ENCODE measurements around the gene TLK2. TPM values are rescaled to one million over a fixed set of nuclear protein-coding genes. Genes with fewer than 3 reads are reported as not detected.
A peak's percentile ranks its signal among the peaks of the same experiment; 100 is the strongest.

The TLK2 gene
- total RNA-seq, 6 experiments from 2014 or later, result 29.0 to 40.9 (median 38.6) TPM

- no peaks in the 10 kb centered on the region for H3K9me3 Mint-ChIP-seq
- no peak for DNase-seq
- H3K27me3 Mint-ChIP-seq (ENCODE audit: insufficient read depth), result no peaks in the 10 kb centered on the region; the same call in 1 of the 2 replicates
- H3K27ac Mint-ChIP-seq, result peak overlapping the region; percentile 83
- H3K4me1 Mint-ChIP-seq (ENCODE audit: low read depth), result peaks cover 29% of the 10 kb centered on the region
- peaks cover 61% of the 10 kb centered on the region for H3K36me3 Mint-ChIP-seq (ENCODE audit: low read depth)
- TF ChIP-seq CTCF (IDR thresholded peaks at IDR 0.05), result no peak
- no peak overlapping the region for H3K4me3 Mint-ChIP-seq
These were observed 95.0 kb downstream of the TLK2 start for GRCh38 chr17:62573480-62574117.

GRCh38 chr17:62576382-62576781 is 97.8 kb downstream of the TLK2 start:
- Mint-ChIP-seq H3K4me3 (no peak overlapping the region), H3K27ac (peak overlapping the region; percentile 16; the same call in 1 of the 2 replicates), H3K27me3 (ENCODE audit: insufficient read depth) (no peaks in the 10 kb centered on the region; the same call in 1 of the 2 replicates), H3K9me3 (no peaks in the 10 kb centered on the region), H3K36me3 (ENCODE audit: low read depth) (peaks cover 68% of the 10 kb centered on the region), H3K4me1 (ENCODE audit: low read depth) (peaks cover 42% of the 10 kb centered on the region)
- no peak for TF ChIP-seq CTCF (IDR thresholded peaks at IDR 0.05)
- no peak for DNase-seq

- no peaks in the 10 kb centered on the region; the same call in none of the 2 replicates for H3K27me3 Mint-ChIP-seq (ENCODE audit: insufficient read depth)
- H3K9me3 Mint-ChIP-seq, result no peaks in the 10 kb centered on the region
- peaks cover 66% of the 10 kb centered on the region for H3K36me3 Mint-ChIP-seq (ENCODE audit: low read depth)
- TF ChIP-seq CTCF (IDR thresholded peaks at IDR 0.05), result no peak
- no peak for DNase-seq
- H3K27ac Mint-ChIP-seq, result peak overlapping the region; percentile 10; the same call in 1 of the 2 replicates
- H3K4me3 Mint-ChIP-seq, result no peak overlapping the region
- H3K4me1 Mint-ChIP-seq (ENCODE audit: low read depth), result peaks cover 33% of the 10 kb centered on the region
These were observed 100.3 kb downstream of the TLK2 start for GRCh38 chr17:62578757-62579487.

- no peak for DNase-seq
- Mint-ChIP-seq H3K9me3 (no peaks in the 10 kb centered on the region), H3K36me3 (ENCODE audit: low read depth) (peaks cover 53% of the 10 kb centered on the region), H3K4me3 (no peak overlapping the region), H3K27me3 (ENCODE audit: insufficient read depth) (no peaks in the 10 kb centered on the region; the same call in 1 of the 2 replicates), H3K4me1 (ENCODE audit: low read depth) (peaks cover 30% of the 10 kb centered on the region), H3K27ac (no peak overlapping the region)
- no peak for TF ChIP-seq CTCF (IDR thresholded peaks at IDR 0.05)
These were observed 102.3 kb downstream of the TLK2 start for GRCh38 chr17:62580947-62581346.

- peaks cover 30% of the 10 kb centered on the region for H3K4me1 Mint-ChIP-seq (ENCODE audit: low read depth)
- H3K27me3 Mint-ChIP-seq (ENCODE audit: insufficient read depth), result no peaks in the 10 kb centered on the region; the same call in 1 of the 2 replicates
- TF ChIP-seq CTCF (IDR thresholded peaks at IDR 0.05), result no peak
- H3K4me3 Mint-ChIP-seq, result no peak overlapping the region
- H3K36me3 Mint-ChIP-seq (ENCODE audit: low read depth), result peaks cover 46% of the 10 kb centered on the region
- peak overlapping the region; percentile 50 for H3K27ac Mint-ChIP-seq
- DNase-seq, result no peak
- H3K9me3 Mint-ChIP-seq, result no peaks in the 10 kb centered on the region
These were observed 103.1 kb downstream of the TLK2 start for GRCh38 chr17:62581764-62582163.
